HEK293 (cell line): ENCODE results near the gene HSCB.

Source experiments
- CTCF ChIA-PET: fragments of 350-600 bp; formaldehyde crosslinking; extraction: SDS; loops from one replicate; lab custom pipeline; 2021; ENCODE audit warnings: antibody characterized with exemption; lab: Yijun Ruan, JAX
- POLR2A ChIA-PET: fragments of 300-600 bp; formaldehyde crosslinking; extraction: SDS; loops from one replicate; lab custom pipeline; 2020; ENCODE audit warnings: antibody characterized with exemption, inconsistent platforms; lab: Yijun Ruan, JAX
- H3K27ac ChIP-seq: fragments of 200-500 bp; sonication (Bioruptor generic); 2 replicates; pipeline ENCODE4 v1.5.1; 2014; ENCODE audit warnings: low read depth, low read length, control low read depth, inconsistent platforms; ENCODE audit errors: extremely low read depth
- H3K36me3 ChIP-seq, 2 experiments: fragments of 200-500 bp in 1 of 2; sonication (Bioruptor generic) in 1 of 2; 1 replicate in 1 of 2; 2 replicates in 1 of 2; pipeline ENCODE4 v1.5.1; 2014 to 2017; ENCODE audit warnings: inconsistent platforms in 2 of 2, low read length in 2 of 2; ENCODE audit not compliant: control insufficient read depth in 2 of 2, insufficient read depth in 1 of 2
- H3K4me1 ChIP-seq: fragments of 200-500 bp; sonication (Bioruptor generic); 2 replicates; pipeline ENCODE4 v1.5.1; 2014; ENCODE audit warnings: mild to moderate bottlenecking, low read length, inconsistent platforms; ENCODE audit not compliant: control insufficient read depth, insufficient read depth
- H3K4me3 ChIP-seq: 2 replicates; pipeline ENCODE4 v1.5.1; 2011; ENCODE audit warnings: low read depth, mild to moderate bottlenecking, control low read depth, low read length, moderate library complexity
- H3K9me3 ChIP-seq: fragments of 200-500 bp; sonication (Bioruptor generic); 2 replicates; pipeline ENCODE4 v1.5.1; 2014; ENCODE audit warnings: low read depth, low read length, inconsistent platforms; ENCODE audit not compliant: control insufficient read depth, insufficient read depth
- GLI4 ChIP-seq: fragments of 450-650 bp; formaldehyde crosslinking; IDR thresholded peaks from 2 replicates; pipeline ENCODE4 v1.5.1; 2016; ENCODE audit warnings: missing biosample characterization, missing genetic modification characterization
- HIC1 ChIP-seq: fragments of 450-650 bp; formaldehyde crosslinking; IDR thresholded peaks from 2 replicates; pipeline ENCODE4 v1.5.1; 2016; ENCODE audit warnings: missing biosample characterization, missing genetic modification characterization
- KLF10 ChIP-seq: fragments of 450-650 bp; IDR thresholded peaks from 2 replicates; pipeline ENCODE4 v1.5.1; 2018; ENCODE audit warnings: missing biosample characterization, mild to moderate bottlenecking, missing genetic modification characterization
- KLF16 ChIP-seq: fragments of 450-650 bp; formaldehyde crosslinking; IDR thresholded peaks from 2 replicates; pipeline ENCODE4 v1.5.1; 2017; ENCODE audit warnings: missing biosample characterization, missing genetic modification characterization
- KLF9 ChIP-seq: fragments of 450-650 bp; formaldehyde crosslinking; IDR thresholded peaks from 2 replicates; pipeline ENCODE4 v1.5.1; 2016; ENCODE audit warnings: missing biosample characterization, missing genetic modification characterization, low read depth
- MZF1 ChIP-seq: fragments of 450-650 bp; formaldehyde crosslinking; IDR thresholded peaks from 2 replicates; pipeline ENCODE4 v1.5.1; 2017; ENCODE audit warnings: missing biosample characterization, missing genetic modification characterization, borderline replicate concordance
- ZBTB17 ChIP-seq: fragments of 450-650 bp; formaldehyde crosslinking; IDR thresholded peaks from 2 replicates; pipeline ENCODE4 v1.5.1; 2016; ENCODE audit warnings: missing biosample characterization, missing genetic modification characterization
- ZBTB44 ChIP-seq: fragments of 450-650 bp; IDR thresholded peaks from 2 replicates; pipeline ENCODE4 v1.5.1; 2018; ENCODE audit warnings: missing biosample characterization, mild to moderate bottlenecking, missing genetic modification characterization
- ZBTB8A ChIP-seq: fragments of 450-650 bp; formaldehyde crosslinking; IDR thresholded peaks from 2 replicates; pipeline ENCODE4 v1.5.1; 2016; ENCODE audit warnings: missing biosample characterization, missing genetic modification characterization
- ZFP41 ChIP-seq: fragments of 450-650 bp; formaldehyde crosslinking; IDR thresholded peaks from 2 replicates; pipeline ENCODE4 v1.5.1; 2016; ENCODE audit warnings: missing biosample characterization, missing genetic modification characterization, borderline replicate concordance
- ZNF169 ChIP-seq: fragments of 450-650 bp; formaldehyde crosslinking; IDR thresholded peaks from 2 replicates; pipeline ENCODE4 v1.5.1; 2016; ENCODE audit warnings: missing biosample characterization, missing genetic modification characterization
- ZNF23 ChIP-seq: fragments of 450-650 bp; formaldehyde crosslinking; IDR thresholded peaks from 2 replicates; pipeline ENCODE4 v1.5.1; 2016; ENCODE audit warnings: missing biosample characterization, missing genetic modification characterization, borderline replicate concordance
- ZNF266 ChIP-seq: fragments of 450-650 bp; formaldehyde crosslinking; IDR thresholded peaks from 2 replicates; pipeline ENCODE4 v1.5.1; 2016; ENCODE audit warnings: missing biosample characterization, missing genetic modification characterization, low read depth
- ZNF335 ChIP-seq: fragments of 450-650 bp; formaldehyde crosslinking; conservative IDR thresholded peaks from 2 replicates; pipeline ENCODE4 v1.5.1; 2016; ENCODE audit warnings: missing biosample characterization, missing genetic modification characterization
- ZNF362 ChIP-seq: fragments of 450-650 bp; formaldehyde crosslinking; IDR thresholded peaks from 2 replicates; pipeline ENCODE4 v1.5.1; 2016; ENCODE audit warnings: missing biosample characterization, missing genetic modification characterization
- ZNF366 ChIP-seq: fragments of 450-650 bp; formaldehyde crosslinking; conservative IDR thresholded peaks from 2 replicates; pipeline ENCODE4 v1.5.1; 2016; ENCODE audit warnings: missing biosample characterization, missing genetic modification characterization
- ZNF416 ChIP-seq: fragments of 450-650 bp; formaldehyde crosslinking; IDR thresholded peaks from 2 replicates; pipeline ENCODE4 v1.5.1; 2016; ENCODE audit warnings: missing biosample characterization, missing genetic modification characterization
- ZNF433 ChIP-seq: fragments of 450-650 bp; formaldehyde crosslinking; IDR thresholded peaks from 2 replicates; pipeline ENCODE4 v1.5.1; 2016; ENCODE audit warnings: missing biosample characterization, missing genetic modification characterization, low read depth
- ZNF48 ChIP-seq: fragments of 450-650 bp; formaldehyde crosslinking; IDR thresholded peaks from 2 replicates; pipeline ENCODE4 v1.5.1; 2016; ENCODE audit warnings: missing biosample characterization, missing genetic modification characterization
- ZNF548 ChIP-seq: fragments of 450-650 bp; formaldehyde crosslinking; IDR thresholded peaks from 2 replicates; pipeline ENCODE4 v1.5.1; 2016; ENCODE audit warnings: missing biosample characterization, missing genetic modification characterization
- ZNF580 ChIP-seq: fragments of 450-650 bp; formaldehyde crosslinking; IDR thresholded peaks from 2 replicates; pipeline ENCODE4 v1.5.1; 2016; ENCODE audit warnings: missing biosample characterization, missing genetic modification characterization
- ZNF585B ChIP-seq: fragments of 450-650 bp; formaldehyde crosslinking; IDR thresholded peaks from 2 replicates; pipeline ENCODE4 v1.5.1; 2016; ENCODE audit warnings: missing biosample characterization, missing genetic modification characterization
- ZNF670 ChIP-seq: fragments of 450-650 bp; formaldehyde crosslinking; IDR thresholded peaks from 2 replicates; pipeline ENCODE4 v1.5.1; 2016; ENCODE audit warnings: missing biosample characterization, missing genetic modification characterization, low read depth
- ZNF704 ChIP-seq: fragments of 450-650 bp; formaldehyde crosslinking; IDR thresholded peaks from 2 replicates; pipeline ENCODE4 v1.5.1; 2016; ENCODE audit warnings: missing biosample characterization, missing genetic modification characterization
- ZNF707 ChIP-seq: fragments of 450-650 bp; formaldehyde crosslinking; IDR thresholded peaks from 2 replicates; pipeline ENCODE4 v1.5.1; 2016; ENCODE audit warnings: missing biosample characterization, missing genetic modification characterization
- TF ChIP-seq, protein P1 (sequence below): fragments of 450-650 bp; formaldehyde crosslinking; IDR thresholded peaks from 2 replicates; pipeline ENCODE4 v1.5.1; 2017; ENCODE audit warnings: missing biosample characterization, missing genetic modification characterization

Gene HSCB

GRCh38 chr22:28714043-28714628, 27.7 kb upstream of the HSCB start:
- ChIA-PET CTCF (interaction anchor here (0.6 to 1.0 kb wide), 2 partner anchors 695 to 894 kb away, joined by 3 read pairs; no protein-coding TSS in a partner anchor), POLR2A (interaction anchor here (0.5 kb wide), 1 partner anchor 13 kb away, joined by 3 read pairs; no protein-coding TSS in a partner anchor)
- no peak overlapping the region for H3K27ac ChIP-seq
- peaks cover 8% of the 10 kb centered on the region for H3K4me1 ChIP-seq
- no peak overlapping the region for H3K4me3 ChIP-seq
- no peaks in the 10 kb centered on the region for H3K9me3 ChIP-seq
- TF ChIP-seq ZBTB8A (tag by site-specific recombination) (no peak), ZNF548 (tag by site-specific recombination) (no peak), ZNF433 (no peak), ZBTB17 (no peak), ZNF266 (tag by site-specific recombination) (no peak), KLF9 (tag by site-specific recombination) (no peak), ZFP41 (no peak), ZNF23 (tag by site-specific recombination) (no peak), ZNF580 (tag by site-specific recombination) (no peak)
- TF ChIP-seq, all 188 proteins: peak for 0
- peaks cover 33 to 39% of the 10 kb centered on the region in 2 experiments for H3K36me3 ChIP-seq

DNA sequence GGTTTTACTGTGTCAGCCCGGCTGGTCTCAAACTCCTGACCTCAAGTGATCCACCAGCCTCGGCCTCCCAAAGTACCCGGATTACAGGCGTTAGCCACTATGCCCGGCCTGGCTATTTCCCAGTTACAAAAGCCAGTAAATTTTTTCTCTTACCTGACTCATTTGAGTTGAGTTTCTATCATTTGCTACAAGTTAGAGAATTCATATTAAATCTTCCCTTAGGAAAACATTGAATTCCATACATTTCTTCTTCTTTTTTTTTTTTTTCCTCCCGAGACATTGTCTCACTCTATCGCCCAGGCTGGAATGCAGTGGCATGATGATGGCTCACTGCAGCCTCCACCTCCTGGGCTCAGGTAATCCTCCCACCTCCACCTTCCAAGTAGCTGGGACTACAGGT, 26.2 kb upstream of the HSCB start:
- Histone ChIP-seq H3K27ac (no peak overlapping the region), H3K4me3 (no peak overlapping the region), H3K36me3 (peaks cover 33 to 38% of the 10 kb centered on the region in 2 experiments), H3K4me1 (peaks cover 6% of the 10 kb centered on the region), H3K9me3 (no peaks in the 10 kb centered on the region)
- no peak for TF ChIP-seq ZNF48
- no peak for TF ChIP-seq KLF16 (tag by site-specific recombination)
- no peak for TF ChIP-seq ZBTB44 (tag by site-specific recombination)
- ChIA-PET CTCF (no interaction called here), POLR2A (no interaction called here)

- Histone ChIP-seq H3K4me3 (no peak overlapping the region), H3K36me3 (peaks cover 38 to 39% of the 10 kb centered on the region in 2 experiments), H3K4me1 (peaks cover 3% of the 10 kb centered on the region; the same call in 1 of the 2 replicates), H3K27ac (no peak overlapping the region), H3K9me3 (no peaks in the 10 kb centered on the region)
- POLR2A ChIA-PET = no interaction called here
- CTCF ChIA-PET = no interaction called here
- TF ChIP-seq ZNF704 (tag by site-specific recombination) (no peak), KLF10 (no peak), GLI4 (tag by site-specific recombination) (no peak), ZNF707 (tag by site-specific recombination) (no peak), ZNF670 (no peak), ZNF362 (tag by site-specific recombination) (no peak), ZNF335 (tag by site-specific recombination) (no peak), MZF1 (tag by site-specific recombination) (no peak), HIC1 (tag by site-specific recombination) (no peak), ZNF23 (tag by site-specific recombination) (no peak), ZNF366 (tag by site-specific recombination) (no peak), ZNF585B (no peak), ZNF169 (tag by site-specific recombination) (no peak), ZNF416 (tag by site-specific recombination) (no peak)
- TF ChIP-seq, protein P1, sequence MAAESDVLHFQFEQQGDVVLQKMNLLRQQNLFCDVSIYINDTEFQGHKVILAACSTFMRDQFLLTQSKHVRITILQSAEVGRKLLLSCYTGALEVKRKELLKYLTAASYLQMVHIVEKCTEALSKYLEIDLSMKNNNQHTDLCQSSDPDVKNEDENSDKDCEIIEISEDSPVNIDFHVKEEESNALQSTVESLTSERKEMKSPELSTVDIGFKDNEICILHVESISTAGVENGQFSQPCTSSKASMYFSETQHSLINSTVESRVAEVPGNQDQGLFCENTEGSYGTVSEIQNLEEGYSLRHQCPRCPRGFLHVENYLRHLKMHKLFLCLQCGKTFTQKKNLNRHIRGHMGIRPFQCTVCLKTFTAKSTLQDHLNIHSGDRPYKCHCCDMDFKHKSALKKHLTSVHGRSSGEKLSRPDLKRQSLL (tag by site-specific recombination) = no peak
Observed at GRCh38 chr22:28716686-28717085, 25.2 kb upstream of the HSCB start.
